GM10266 (cell line): ENCODE results near the gene MACROD2.
"Not testable (repeated sequence)": the region's sequence is repeated elsewhere in the genome, so short reads cannot be mapped to it uniquely, and the experiment has no call there.

ENCODE experiments used
- DNase-seq: peaks from one replicate; pipeline ENCODE4 v3.0.0; 2012; ENCODE audit errors: extremely low spot score
- CTCF ChIP-seq: IDR thresholded peaks from 2 replicates; pipeline ENCODE4 v1.5.1; 2012; ENCODE audit warnings: mild to moderate bottlenecking, low read depth; ENCODE audit not compliant: control insufficient read depth, insufficient read depth; ENCODE audit errors: missing control alignments

The MACROD2 gene

GRCh38 chr20:15535863-15536262 lies 1540.5 kb downstream of the MACROD2 start:
- DNase-seq, result no peak
- no peak for TF ChIP-seq CTCF

GRCh38 chr20:15537200-15537599 lies 1541.9 kb downstream of the MACROD2 start:
- DNase-seq, result not testable (repeated sequence)

- no peak for TF ChIP-seq CTCF
These were observed 1547.3 kb downstream of the MACROD2 start for GRCh38 chr20:15542655-15543054.

GRCh38 chr20:15544742-15545141 lies 1549.4 kb downstream of the MACROD2 start:
- TF ChIP-seq CTCF, result no peak
- no peak for DNase-seq

More at GRCh38 chr20:15542655-15543054, 1547.3 kb downstream of the MACROD2 start:
- no peak for DNase-seq

GRCh38 chr20:15546525-15547023 lies 1551.3 kb downstream of the MACROD2 start:
- no peak for DNase-seq
- TF ChIP-seq CTCF, result no peak

- DNase-seq, result no peak
- TF ChIP-seq CTCF, result no peak
These were observed 1551.8 kb downstream of the MACROD2 start for GRCh38 chr20:15547119-15547518.

GRCh38 chr20:15550116-15550870 lies 1555.0 kb downstream of the MACROD2 start:
- DNase-seq, result no peak
- TF ChIP-seq CTCF, result no peak
